ENCODE measurements around the gene GPR132. TPM values are rescaled to one million over a fixed set of nuclear protein-coding genes. Genes with fewer than 3 reads are reported as not detected.
A peak's percentile ranks its signal among the peaks of the same experiment; 100 is the strongest.

Gene GPR132
- total RNA-seq, 3 donors from 2014 or later (not counting 1 experiment from before 2014, with no cell fraction given) = 18.2 to 30.3 (median 26.7) TPM

DNA sequence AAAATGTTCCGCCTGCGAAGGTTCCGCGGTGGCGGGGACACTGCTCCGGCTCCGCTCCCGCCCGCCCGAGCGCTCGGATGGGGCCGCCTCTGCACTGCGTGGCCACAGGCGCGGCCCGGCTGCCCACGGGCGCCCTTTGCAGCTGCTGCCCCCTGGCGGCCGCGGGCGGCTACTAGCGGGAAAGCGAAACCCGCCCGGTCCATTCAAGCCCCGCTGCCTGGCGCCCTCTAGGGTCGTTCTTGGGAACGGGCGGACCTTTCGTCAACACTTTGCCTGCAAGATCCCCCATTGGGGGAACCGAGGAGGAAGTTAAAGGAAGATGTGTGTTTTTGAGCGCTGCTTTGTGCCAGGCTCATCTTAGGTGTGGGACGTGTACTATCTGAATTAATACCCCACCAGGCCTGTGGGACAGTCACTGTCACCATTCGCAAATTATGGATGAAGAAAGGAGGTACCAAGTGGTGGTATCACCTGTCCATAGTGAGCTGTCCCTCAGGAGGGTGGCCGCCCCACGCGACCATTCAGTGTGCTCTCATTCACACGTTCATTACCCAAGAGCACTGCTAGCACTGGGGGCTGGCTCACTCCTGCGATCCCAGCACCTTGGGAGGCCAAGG is 19.4 kb downstream of the GPR132 start:
- no peak overlapping the region for H3K4me3 ChIP-seq (ENCODE audit: low read length)
- ATAC-seq (peak; percentile 95 to 98 (median 97)), DNase-seq (peak; percentile 91 to 95)
- H3K27ac ChIP-seq (ENCODE audit: low read length) = no peak overlapping the region
- H3K36me3 ChIP-seq (ENCODE audit: control insufficient read depth, insufficient read depth, low read length) = peaks cover 24% of the 10 kb centered on the region
- WGBS (ENCODE audit: insufficient coverage) = 6% methylated on average over 42 of the region's 42 CpGs
- H3K27ac Mint-ChIP-seq = peak overlapping the region; percentile 37 to 68
- no peaks in the 10 kb centered on the region for H3K36me3 Mint-ChIP-seq
- no peaks in the 10 kb centered on the region for H3K9me3 Mint-ChIP-seq
- peak; percentile 100 for TF ChIP-seq CTCF (IDR thresholded peaks at IDR 0.05)
- peaks cover 11% of the 10 kb centered on the region for H3K4me1 ChIP-seq (ENCODE audit: control insufficient read depth, insufficient read depth, low read length)
- no peaks in the 10 kb centered on the region for H3K27me3 ChIP-seq (ENCODE audit: control insufficient read depth, insufficient read depth, low read length)
- peaks cover 13 to 14% of the 10 kb centered on the region in 2 donors for H3K4me1 Mint-ChIP-seq
- intact Hi-C loops (cut with micrococcal nuclease) = loop anchor here (1.0 to 2.0 kb wide), 2 partner anchors 70 to 113 kb away; no protein-coding TSS in a partner anchor
- no peaks in the 10 kb centered on the region for H3K27me3 Mint-ChIP-seq (ENCODE audit: low read depth in 2 of 2)
- peak overlapping the region; percentile 50 for H3K4me3 Mint-ChIP-seq
- no peaks in the 10 kb centered on the region for H3K9me3 ChIP-seq (ENCODE audit: control insufficient read depth, insufficient read depth, low read length)

DNA sequence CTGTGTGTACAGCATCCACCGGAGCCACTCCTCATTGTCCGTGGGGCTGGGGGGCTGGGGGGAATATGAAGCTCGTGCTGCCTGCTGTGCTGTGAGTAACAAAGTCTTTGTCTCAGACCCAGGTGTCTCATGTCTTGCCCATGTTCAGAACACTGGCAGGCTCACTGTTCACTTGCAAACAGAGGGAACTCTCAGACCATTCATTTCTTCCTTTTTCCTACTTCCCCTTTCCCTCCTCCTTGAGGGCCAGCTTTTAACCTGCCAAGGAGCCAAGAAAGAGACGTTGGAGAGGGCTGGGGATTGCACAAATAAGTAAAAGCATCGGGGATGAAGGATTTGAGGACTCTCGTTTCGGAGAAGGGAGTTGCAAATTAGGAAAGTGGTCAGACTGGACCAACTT is 21.6 kb downstream of the GPR132 start:
- ATAC-seq (no peak), DNase-seq (no peak)
- Mint-ChIP-seq H3K4me1 (peaks cover 13 to 14% of the 10 kb centered on the region in 2 donors), H3K27me3 (ENCODE audit: low read depth in 2 of 2) (no peaks in the 10 kb centered on the region), H3K9me3 (no peaks in the 10 kb centered on the region), H3K4me3 (no peak overlapping the region), H3K27ac (no peak overlapping the region), H3K36me3 (no peaks in the 10 kb centered on the region)
- no peak overlapping the region for H3K27ac ChIP-seq (ENCODE audit: low read length)
- no peak overlapping the region for H3K4me3 ChIP-seq (ENCODE audit: low read length)
- H3K27me3 ChIP-seq (ENCODE audit: control insufficient read depth, insufficient read depth, low read length) = no peaks in the 10 kb centered on the region
- no peaks in the 10 kb centered on the region for H3K9me3 ChIP-seq (ENCODE audit: control insufficient read depth, insufficient read depth, low read length)
- H3K4me1 ChIP-seq (ENCODE audit: control insufficient read depth, insufficient read depth, low read length) = peaks cover 11% of the 10 kb centered on the region
- WGBS (ENCODE audit: insufficient coverage) = 75% methylated on average over 7 of the region's 7 CpGs
- intact Hi-C loops (cut with micrococcal nuclease) = loop anchor here (2.0 kb wide), 1 partner anchor 111 kb away; no protein-coding TSS in a partner anchor
- H3K36me3 ChIP-seq (ENCODE audit: control insufficient read depth, insufficient read depth, low read length) = peaks cover 5% of the 10 kb centered on the region
- no peak for TF ChIP-seq CTCF (IDR thresholded peaks at IDR 0.05)

GRCh38 chr14:105042813-105043212 is 22.4 kb downstream of the GPR132 start:
- Mint-ChIP-seq H3K4me1 (peaks cover 13 to 14% of the 10 kb centered on the region in 2 donors), H3K9me3 (no peaks in the 10 kb centered on the region), H3K27me3 (ENCODE audit: low read depth in 2 of 2) (no peaks in the 10 kb centered on the region), H3K4me3 (no peak overlapping the region), H3K27ac (no peak overlapping the region), H3K36me3 (no peaks in the 10 kb centered on the region)
- Histone ChIP-seq H3K27me3 (ENCODE audit: control insufficient read depth, insufficient read depth, low read length) (no peaks in the 10 kb centered on the region), H3K4me3 (ENCODE audit: low read length) (no peak overlapping the region), H3K9me3 (ENCODE audit: control insufficient read depth, insufficient read depth, low read length) (no peaks in the 10 kb centered on the region), H3K4me1 (ENCODE audit: control insufficient read depth, insufficient read depth, low read length) (peaks cover 11% of the 10 kb centered on the region), H3K36me3 (ENCODE audit: control insufficient read depth, insufficient read depth, low read length) (peaks cover 1% of the 10 kb centered on the region), H3K27ac (ENCODE audit: low read length) (no peak overlapping the region)
- ATAC-seq = no peak
- WGBS (ENCODE audit: insufficient coverage) = 91% methylated on average over 17 of the region's 17 CpGs
- intact Hi-C loops (cut with micrococcal nuclease) = no loop called here
- DNase-seq = no peak
- TF ChIP-seq CTCF (IDR thresholded peaks at IDR 0.05) = no peak
